CD14-positive monocyte (primary cell): ENCODE results near the gene GPX3. TPM values are rescaled to one million over a fixed set of nuclear protein-coding genes. Genes with fewer than 3 reads are reported as not detected.

Experiments
- DNase-seq, 3 donors: peaks; one replicate each; pipeline ENCODE4 v3.0.0-alpha.2; 2011 to 2022
- H2AFZ ChIP-seq: 2 replicates; pipeline ENCODE4 v1.6.0; 2012; ENCODE audit warnings: mild to moderate bottlenecking, low read depth, low read length, inconsistent platforms; ENCODE audit not compliant: insufficient read depth, poor library complexity, severe bottlenecking
- H3K27ac ChIP-seq, 2 donors: 1 replicate in 1 of 2; 2 replicates in 1 of 2; pipeline ENCODE4 v1.5.1; 2012 to 2013; ENCODE audit warnings: low read length in 2 of 2, control low read depth in 1 of 2, inconsistent platforms in 1 of 2, low read depth in 1 of 2, mild to moderate bottlenecking in 1 of 2
- H3K27me3 ChIP-seq, 2 donors: one replicate each; pipeline versions ENCODE4 v1.6.0 to v1.6.1; 2011 to 2013; ENCODE audit warnings: low read length in 2 of 2; ENCODE audit not compliant: control insufficient read depth in 2 of 2, insufficient read depth in 2 of 2
- H3K36me3 ChIP-seq, 2 donors: replicated peaks in 1 of 2; 1 replicate in 1 of 2; 2 replicates in 1 of 2; pipeline versions ENCODE4 v1.5.1 to v1.6.1; 2012 to 2013; ENCODE audit warnings: low read length in 2 of 2, control low read depth in 1 of 2, inconsistent platforms in 1 of 2, mild to moderate bottlenecking in 1 of 2; ENCODE audit not compliant: insufficient read depth in 2 of 2, control insufficient read depth in 1 of 2
- H3K4me1 ChIP-seq, 2 donors: 1 replicate in 1 of 2; 2 replicates in 1 of 2; pipeline versions ENCODE4 v1.5.1 to v1.6.1; 2012 to 2013; ENCODE audit warnings: low read length in 2 of 2, control low read depth in 1 of 2, inconsistent platforms in 1 of 2, mild to moderate bottlenecking in 1 of 2, moderate library complexity in 1 of 2; ENCODE audit not compliant: insufficient read depth in 2 of 2, control insufficient read depth in 1 of 2
- H3K4me2 ChIP-seq: replicated peaks from 2 replicates; pipeline ENCODE3; 2012; ENCODE audit warnings: low read length, moderate library complexity, mild to moderate bottlenecking; ENCODE audit not compliant: poor library complexity, severe bottlenecking; ENCODE audit errors: extremely low read depth
- H3K4me3 ChIP-seq, 3 experiments: fragments of 200-600 bp in 1 of 3; sonication (generic) in 1 of 3; replicated peaks in 1 of 3; 1 replicate in 2 of 3; 2 replicates in 1 of 3; pipeline ENCODE4 v1.5.1; 2011 to 2013; ENCODE audit warnings: low read length in 3 of 3, mild to moderate bottlenecking in 3 of 3, control low read depth in 2 of 3, low read depth in 2 of 3, inconsistent platforms in 1 of 3, moderate library complexity in 1 of 3
- H3K79me2 ChIP-seq: 2 replicates; pipeline ENCODE4 v1.6.0; 2012; ENCODE audit warnings: mild to moderate bottlenecking, control low read depth, inconsistent platforms, low read length, moderate library complexity; ENCODE audit not compliant: insufficient read depth
- H3K9ac ChIP-seq: 2 replicates; pipeline ENCODE4 v1.6.0; 2017; ENCODE audit warnings: low read length, mild to moderate bottlenecking; ENCODE audit not compliant: insufficient read depth, poor library complexity, severe bottlenecking
- H3K9me3 ChIP-seq, 2 donors: replicated peaks in 1 of 2; 1 replicate in 1 of 2; 2 replicates in 1 of 2; pipeline versions ENCODE4 v1.5.1 to v1.6.1; 2012 to 2013; ENCODE audit warnings: low read length in 2 of 2, control low read depth in 1 of 2; ENCODE audit not compliant: control insufficient read depth in 1 of 2, insufficient read depth in 1 of 2
- H4K20me1 ChIP-seq: 2 replicates; pipeline ENCODE4 v1.6.0; 2012; ENCODE audit warnings: mild to moderate bottlenecking, low read length, control low read depth, moderate library complexity; ENCODE audit not compliant: insufficient read depth
- H3K27ac Mint-ChIP-seq, 7 donors: one replicate each; pipeline ENCODE4 v1.8.0; 2020; ENCODE audit warnings: mild to moderate bottlenecking in 7 of 7, mixed read lengths in 7 of 7, moderate library complexity in 6 of 7, inconsistent platforms in 2 of 7
- H3K27me3 Mint-ChIP-seq, 3 donors: one replicate each; pipeline ENCODE4 v1.8.0; 2021 to 2022; ENCODE audit warnings: low read depth in 3 of 3, mild to moderate bottlenecking in 3 of 3, mixed read lengths in 3 of 3, moderate library complexity in 3 of 3, inconsistent platforms in 1 of 3
- H3K36me3 Mint-ChIP-seq, 2 donors: one replicate each; pipeline ENCODE4 v1.8.0; 2020; ENCODE audit warnings: mixed read lengths in 2 of 2, inconsistent platforms in 1 of 2, mild to moderate bottlenecking in 1 of 2
- H3K4me1 Mint-ChIP-seq: one replicate; pipeline ENCODE4 v1.8.0; 2020; ENCODE audit warnings: mild to moderate bottlenecking, mixed read lengths
- H3K4me3 Mint-ChIP-seq, 2 donors: one replicate each; pipeline ENCODE4 v1.8.0; 2020; ENCODE audit warnings: mild to moderate bottlenecking in 2 of 2, mixed read lengths in 2 of 2, moderate library complexity in 1 of 2
- H3K9me3 Mint-ChIP-seq, 7 donors: one replicate each; pipeline ENCODE4 v1.8.0; 2020 to 2022; ENCODE audit warnings: mixed read lengths in 7 of 7, mild to moderate bottlenecking in 6 of 7, moderate library complexity in 6 of 7, inconsistent platforms in 2 of 7
- WGBS: methylation state at CpG from one replicate; pipeline ENCODE4 v1.1.5; 2013; ENCODE audit warnings: missing lambda C conversion rate; ENCODE audit not compliant: insufficient coverage; 5-methylcytosine and 5-hydroxymethylcytosine counted together
- intact Hi-C, 2 donors: fragments of 100-400 bp; cut with micrococcal nuclease; formaldehyde crosslinking; loops; one replicate each; pipeline versions ENCODE4 v1.15.0 to v1.15.1; 2023
- polyA plus RNA-seq, 3 donors: library from polyadenylated mRNA; depleted of rRNA in 1 of 3; unstranded in 2 of 3; stranded (reverse) in 1 of 3; fragments of 300-500 nt in 2 of 3; fragments of >200 nt in 1 of 3; fragmentation: Illumina TruSeq in 2 of 3; gene quantifications; 1 replicate in 2 of 3; 2 replicates in 1 of 3; pipeline ENCODE4 v1.2.3, GENCODE V29; 2012 to 2021
- TF ChIP-seq, protein P1 (sequence below): fragments of 200-600 bp; IDR thresholded peaks from one replicate; pipeline ENCODE4 v1.8.0; 2022; ENCODE audit warnings: antibody characterized with exemption, mild to moderate bottlenecking

GPX3 gene
- polyA plus RNA-seq, 3 donors: 3.5 to 12.7 (median 3.8) TPM

DNA sequence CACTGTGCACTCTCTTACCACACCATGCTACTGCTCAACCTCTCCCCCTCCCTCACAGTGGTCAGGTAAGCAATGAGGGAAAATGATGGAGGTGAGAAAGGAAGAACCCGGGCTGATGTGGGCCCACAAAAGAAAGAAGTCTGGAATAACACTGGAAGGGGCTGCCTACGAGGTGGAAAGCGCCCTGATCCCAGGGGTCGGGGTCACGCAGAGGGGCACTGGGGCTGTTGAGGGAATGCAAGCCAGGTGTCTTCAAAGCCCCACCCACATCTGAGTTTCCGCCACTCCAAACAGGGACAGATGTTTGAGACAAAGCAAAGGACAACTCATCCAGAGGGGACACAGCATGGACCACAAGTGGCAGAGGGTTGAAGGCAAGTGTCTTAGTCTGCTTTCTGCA, 56.2 kb downstream of the GPX3 start:
- no peak for DNase-seq
- peaks cover 87% of the 10 kb centered on the region for H4K20me1 ChIP-seq
- WGBS: 100% methylated on average over 4 of the region's 6 CpGs

DNA sequence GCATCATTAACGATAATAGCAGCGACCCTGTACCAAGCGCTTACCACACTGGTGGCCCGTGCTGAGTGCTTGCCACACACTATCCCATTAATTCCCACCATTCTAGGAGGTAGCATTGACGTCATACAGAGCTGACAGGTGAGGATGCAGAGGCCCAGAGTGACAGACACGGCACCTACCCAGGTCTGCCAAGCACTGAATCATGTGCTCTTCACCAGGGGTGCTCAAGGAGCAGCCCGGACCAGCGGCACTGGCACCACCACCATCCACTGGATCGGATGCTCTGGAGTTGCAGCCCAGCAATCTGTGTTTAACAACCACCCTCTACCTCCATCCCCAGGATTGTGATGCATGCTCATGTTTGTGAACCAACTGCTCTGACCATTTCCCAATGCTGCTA, 57.0 kb downstream of the GPX3 start:
- H3K4me1 Mint-ChIP-seq: peaks cover 63% of the 10 kb centered on the region
- H3K4me3 Mint-ChIP-seq: no peak overlapping the region
- Histone ChIP-seq H3K4me2 (no peak overlapping the region), H3K4me1 (peaks cover 41 to 61% of the 10 kb centered on the region in 2 donors), H3K79me2 (peaks cover 95% of the 10 kb centered on the region), H2AFZ (no peak overlapping the region), H3K9me3 (no peaks in the 10 kb centered on the region), H3K9ac (no peak overlapping the region), H3K4me3 (no peak overlapping the region), H3K27me3 (no peaks in the 10 kb centered on the region), H3K27ac (no peak overlapping the region), H4K20me1 (peaks cover 79% of the 10 kb centered on the region), H3K36me3 (peaks cover 14 to 44% of the 10 kb centered on the region in 2 donors)
- TF ChIP-seq, protein P1, sequence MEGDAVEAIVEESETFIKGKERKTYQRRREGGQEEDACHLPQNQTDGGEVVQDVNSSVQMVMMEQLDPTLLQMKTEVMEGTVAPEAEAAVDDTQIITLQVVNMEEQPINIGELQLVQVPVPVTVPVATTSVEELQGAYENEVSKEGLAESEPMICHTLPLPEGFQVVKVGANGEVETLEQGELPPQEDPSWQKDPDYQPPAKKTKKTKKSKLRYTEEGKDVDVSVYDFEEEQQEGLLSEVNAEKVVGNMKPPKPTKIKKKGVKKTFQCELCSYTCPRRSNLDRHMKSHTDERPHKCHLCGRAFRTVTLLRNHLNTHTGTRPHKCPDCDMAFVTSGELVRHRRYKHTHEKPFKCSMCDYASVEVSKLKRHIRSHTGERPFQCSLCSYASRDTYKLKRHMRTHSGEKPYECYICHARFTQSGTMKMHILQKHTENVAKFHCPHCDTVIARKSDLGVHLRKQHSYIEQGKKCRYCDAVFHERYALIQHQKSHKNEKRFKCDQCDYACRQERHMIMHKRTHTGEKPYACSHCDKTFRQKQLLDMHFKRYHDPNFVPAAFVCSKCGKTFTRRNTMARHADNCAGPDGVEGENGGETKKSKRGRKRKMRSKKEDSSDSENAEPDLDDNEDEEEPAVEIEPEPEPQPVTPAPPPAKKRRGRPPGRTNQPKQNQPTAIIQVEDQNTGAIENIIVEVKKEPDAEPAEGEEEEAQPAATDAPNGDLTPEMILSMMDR: no peak
- no peaks in the 10 kb centered on the region for H3K9me3 Mint-ChIP-seq
- H3K27me3 Mint-ChIP-seq: peaks cover 0 to 1% (median 0%) of the 10 kb centered on the region in 3 donors
- peak overlapping the region in 2 of 7 donors; percentile 18 to 56 for H3K27ac Mint-ChIP-seq
- WGBS: 98% methylated on average over 9 of the region's 9 CpGs
- intact Hi-C loops: no loop called here
- H3K36me3 Mint-ChIP-seq: peaks cover 42 to 58% of the 10 kb centered on the region in 2 donors
- DNase-seq: no peak

More for the DNA sequence above, 56.2 kb downstream of the GPX3 start:
- H3K9ac ChIP-seq: no peak overlapping the region
- peak overlapping the region in 1 of 2 donors; percentile 45 for H3K27ac ChIP-seq
- peaks cover 99% of the 10 kb centered on the region for H3K79me2 ChIP-seq
- H3K4me1 ChIP-seq: peaks cover 35 to 53% of the 10 kb centered on the region in 2 donors
- H3K27me3 Mint-ChIP-seq: peaks cover 0 to 1% (median 0%) of the 10 kb centered on the region in 3 donors
- no peaks in the 10 kb centered on the region for H3K27me3 ChIP-seq
- peak overlapping the region in 3 of 7 donors; percentile 29 to 49 (median 43) for H3K27ac Mint-ChIP-seq
- peaks cover 50 to 66% of the 10 kb centered on the region in 2 donors for H3K36me3 Mint-ChIP-seq
- H3K9me3 ChIP-seq: no peaks in the 10 kb centered on the region
- H3K36me3 ChIP-seq: peaks cover 18 to 52% of the 10 kb centered on the region in 2 donors
- no peak overlapping the region for H3K4me3 Mint-ChIP-seq
- H3K4me1 Mint-ChIP-seq: peaks cover 64% of the 10 kb centered on the region
- TF ChIP-seq, protein P1: no peak
- intact Hi-C loops: no loop called here
- H3K4me2 ChIP-seq: no peak overlapping the region
- H3K4me3 ChIP-seq: no peak overlapping the region
- H3K9me3 Mint-ChIP-seq: no peaks in the 10 kb centered on the region
- no peak overlapping the region for H2AFZ ChIP-seq
